ENCODE results near the gene RELT.

RELT gene

GRCh38 chr11:73376803-73377629, 817 bp downstream of the RELT start:
- peak; percentile 58 to 60 for DNase-seq (ENCODE audit: low spot score in 2 of 2)
- ATAC-seq (ENCODE audit: low read depth): peak; percentile 27
- no peaks in the 10 kb centered on the region for H3K9me3 Mint-ChIP-seq
- H3K4me3 Mint-ChIP-seq: peak overlapping the region; percentile 96
- peak overlapping the region; percentile 96 for H3K27ac Mint-ChIP-seq
- no peaks in the 10 kb centered on the region for H3K27me3 Mint-ChIP-seq
- peaks cover 62% of the 10 kb centered on the region for H3K4me1 Mint-ChIP-seq
- peaks cover 4% of the 10 kb centered on the region for H3K36me3 Mint-ChIP-seq

- peaks cover 75% of the 10 kb centered on the region for H3K4me1 Mint-ChIP-seq
- peak overlapping the region; percentile 96 for H3K4me3 Mint-ChIP-seq
- no peaks in the 10 kb centered on the region for H3K9me3 Mint-ChIP-seq
- no peak for ATAC-seq (ENCODE audit: low read depth)
- no peak for DNase-seq (ENCODE audit: low spot score in 2 of 2)
- H3K36me3 Mint-ChIP-seq: peaks cover 4% of the 10 kb centered on the region
- peak overlapping the region; percentile 96 for H3K27ac Mint-ChIP-seq
- no peaks in the 10 kb centered on the region for H3K27me3 Mint-ChIP-seq
Measured at GRCh38 chr11:73379189-73379880, 3.1 kb downstream of the RELT start.

GRCh38 chr11:73380331-73380730, 4.1 kb downstream of the RELT start:
- peak overlapping the region; percentile 96 for H3K4me3 Mint-ChIP-seq
- H3K4me1 Mint-ChIP-seq: peaks cover 80% of the 10 kb centered on the region
- no peaks in the 10 kb centered on the region for H3K27me3 Mint-ChIP-seq
- H3K9me3 Mint-ChIP-seq: no peaks in the 10 kb centered on the region
- H3K27ac Mint-ChIP-seq: peak overlapping the region; percentile 96
- DNase-seq (ENCODE audit: low spot score in 2 of 2): no peak
- H3K36me3 Mint-ChIP-seq: peaks cover 4% of the 10 kb centered on the region
- no peak for ATAC-seq (ENCODE audit: low read depth)

GRCh38 chr11:73380897-73381410, 4.8 kb downstream of the RELT start:
- H3K27ac Mint-ChIP-seq: peak overlapping the region; percentile 96
- DNase-seq (ENCODE audit: low spot score in 2 of 2) (no peak), ATAC-seq (ENCODE audit: low read depth) (no peak)
- H3K36me3 Mint-ChIP-seq: peaks cover 4% of the 10 kb centered on the region
- H3K27me3 Mint-ChIP-seq: no peaks in the 10 kb centered on the region
- H3K4me3 Mint-ChIP-seq: peak overlapping the region; percentile 69
- H3K4me1 Mint-ChIP-seq: peaks cover 77% of the 10 kb centered on the region
- no peaks in the 10 kb centered on the region for H3K9me3 Mint-ChIP-seq

- peak overlapping the region; percentile 96 for H3K27ac Mint-ChIP-seq
- no peaks in the 10 kb centered on the region for H3K9me3 Mint-ChIP-seq
- DNase-seq (ENCODE audit: low spot score in 2 of 2) (no peak), ATAC-seq (ENCODE audit: low read depth) (no peak)
- no peaks in the 10 kb centered on the region for H3K27me3 Mint-ChIP-seq
- H3K36me3 Mint-ChIP-seq: peaks cover 4% of the 10 kb centered on the region
- peak overlapping the region; percentile 69 for H3K4me3 Mint-ChIP-seq
- H3K4me1 Mint-ChIP-seq: peaks cover 83% of the 10 kb centered on the region
Measured at GRCh38 chr11:73381589-73381988, 5.4 kb downstream of the RELT start.

- DNase-seq (ENCODE audit: low spot score in 2 of 2): no peak
- Mint-ChIP-seq H3K4me1 (peaks cover 83% of the 10 kb centered on the region), H3K9me3 (no peaks in the 10 kb centered on the region), H3K36me3 (peaks cover 2% of the 10 kb centered on the region), H3K27ac (peak overlapping the region; percentile 96), H3K27me3 (no peaks in the 10 kb centered on the region), H3K4me3 (peak overlapping the region; percentile 69)
- no peak for ATAC-seq (ENCODE audit: low read depth)
Measured at GRCh38 chr11:73382183-73382582, 6.0 kb downstream of the RELT start.

- no peaks in the 10 kb centered on the region for H3K27me3 Mint-ChIP-seq
- H3K4me3 Mint-ChIP-seq: peak overlapping the region; percentile 79
- no peak for ATAC-seq (ENCODE audit: low read depth)
- peak overlapping the region; percentile 96 for H3K27ac Mint-ChIP-seq
- peaks cover 2% of the 10 kb centered on the region for H3K36me3 Mint-ChIP-seq
- H3K9me3 Mint-ChIP-seq: no peaks in the 10 kb centered on the region
- DNase-seq (ENCODE audit: low spot score in 2 of 2): no peak
- H3K4me1 Mint-ChIP-seq: peaks cover 86% of the 10 kb centered on the region
Measured at GRCh38 chr11:73382747-73383146, 6.5 kb downstream of the RELT start.

- Mint-ChIP-seq H3K27me3 (no peaks in the 10 kb centered on the region), H3K4me3 (peak overlapping the region; percentile 79), H3K9me3 (no peaks in the 10 kb centered on the region), H3K36me3 (no peaks in the 10 kb centered on the region), H3K4me1 (peaks cover 86% of the 10 kb centered on the region), H3K27ac (peak overlapping the region; percentile 96)
- ATAC-seq (ENCODE audit: low read depth) (no peak), DNase-seq (ENCODE audit: low spot score in 2 of 2) (no peak)
Measured at GRCh38 chr11:73383249-73384124, 7.3 kb downstream of the RELT start.

GRCh38 chr11:73384125-73384441, 7.9 kb downstream of the RELT start:
- H3K36me3 Mint-ChIP-seq: no peaks in the 10 kb centered on the region
- H3K9me3 Mint-ChIP-seq: no peaks in the 10 kb centered on the region
- no peaks in the 10 kb centered on the region for H3K27me3 Mint-ChIP-seq
- H3K4me3 Mint-ChIP-seq: peak overlapping the region; percentile 28
- H3K27ac Mint-ChIP-seq: peak overlapping the region; percentile 96
- DNase-seq (ENCODE audit: low spot score in 2 of 2) (no peak), ATAC-seq (ENCODE audit: low read depth) (no peak)
- H3K4me1 Mint-ChIP-seq: peaks cover 83% of the 10 kb centered on the region

GRCh38 chr11:73384531-73384871, 8.3 kb downstream of the RELT start:
- ATAC-seq (ENCODE audit: low read depth): no peak
- Mint-ChIP-seq H3K4me3 (peak overlapping the region; percentile 28), H3K27me3 (no peaks in the 10 kb centered on the region), H3K36me3 (no peaks in the 10 kb centered on the region), H3K4me1 (peaks cover 81% of the 10 kb centered on the region), H3K27ac (peak overlapping the region; percentile 96), H3K9me3 (no peaks in the 10 kb centered on the region)
- DNase-seq (ENCODE audit: low spot score in 2 of 2): no peak

- peak; percentile 78 for ATAC-seq (ENCODE audit: low read depth)
- H3K27ac Mint-ChIP-seq: peak overlapping the region; percentile 96
- H3K9me3 Mint-ChIP-seq: no peaks in the 10 kb centered on the region
- H3K36me3 Mint-ChIP-seq: peaks cover 4% of the 10 kb centered on the region
- peaks cover 81% of the 10 kb centered on the region for H3K4me1 Mint-ChIP-seq
- no peaks in the 10 kb centered on the region for H3K27me3 Mint-ChIP-seq
- peak; percentile 82 to 85 for DNase-seq (ENCODE audit: low spot score in 2 of 2)
- peak overlapping the region; percentile 28 for H3K4me3 Mint-ChIP-seq
Measured at GRCh38 chr11:73384872-73385689, 8.9 kb downstream of the RELT start.

GRCh38 chr11:73386016-73386415, 9.8 kb downstream of the RELT start:
- peak overlapping the region; percentile 28 for H3K4me3 Mint-ChIP-seq
- H3K9me3 Mint-ChIP-seq: no peaks in the 10 kb centered on the region
- H3K27ac Mint-ChIP-seq: peak overlapping the region; percentile 96
- peaks cover 4% of the 10 kb centered on the region for H3K36me3 Mint-ChIP-seq
- peaks cover 76% of the 10 kb centered on the region for H3K4me1 Mint-ChIP-seq
- no peak for DNase-seq (ENCODE audit: low spot score in 2 of 2)
- ATAC-seq (ENCODE audit: low read depth): peak; percentile 10
- no peaks in the 10 kb centered on the region for H3K27me3 Mint-ChIP-seq

GRCh38 chr11:73386546-73386945, 10.3 kb downstream of the RELT start:
- H3K36me3 Mint-ChIP-seq: peaks cover 4% of the 10 kb centered on the region
- H3K27me3 Mint-ChIP-seq: no peaks in the 10 kb centered on the region
- DNase-seq (ENCODE audit: low spot score in 2 of 2) (no peak), ATAC-seq (ENCODE audit: low read depth) (no peak)
- H3K9me3 Mint-ChIP-seq: no peaks in the 10 kb centered on the region
- H3K27ac Mint-ChIP-seq: peak overlapping the region; percentile 96
- H3K4me1 Mint-ChIP-seq: peaks cover 76% of the 10 kb centered on the region
- H3K4me3 Mint-ChIP-seq: peak overlapping the region; percentile 28
